Heart left ventricle (tissue), 16 donors: Measurements from ENCODE around the gene SMC6. TPM values are rescaled to one million over a fixed set of nuclear protein-coding genes. Genes with fewer than 3 reads are reported as not detected.
A peak's percentile ranks its signal among the peaks of the same experiment; 100 is the strongest.

Experiments
- ATAC-seq, 4 donors: fragments of 200-7000 bp; cut with Tn5 transposase; one replicate each; pipeline ENCODE4 v1.9.1; 2020 to 2022; ENCODE audit warnings: moderate library complexity in 4 of 4, mild to moderate bottlenecking in 3 of 4, moderate number of reproducible peaks in 1 of 4
- DNase-seq, 5 donors: peaks; one replicate each; pipeline ENCODE4 v3.0.0-alpha.2; 2020
- H3K27ac ChIP-seq, 12 donors: fragments of 200-600 bp; sonication (generic) in 4 of 12; one replicate each; pipeline versions ENCODE4 v1.5.0 to v1.8.0; 2016 to 2022; ENCODE audit warnings: mild to moderate bottlenecking in 2 of 12
- H3K27me3 ChIP-seq, 9 donors: fragments of 200-600 bp; sonication (generic) in 2 of 9; one replicate each; pipeline versions ENCODE4 v1.5.1 to v1.8.0; 2016 to 2022; ENCODE audit warnings: mild to moderate bottlenecking in 3 of 9
- H3K36me3 ChIP-seq, 9 donors: fragments of 200-600 bp; sonication (generic) in 2 of 9; one replicate each; pipeline versions ENCODE4 v1.5.0 to v1.8.0; 2018 to 2022; ENCODE audit warnings: mild to moderate bottlenecking in 2 of 9
- H3K4me1 ChIP-seq, 12 donors: fragments of 200-600 bp; sonication (generic) in 4 of 12; one replicate each; pipeline versions ENCODE4 v1.5.0 to v1.8.0; 2016 to 2022; ENCODE audit warnings: mild to moderate bottlenecking in 3 of 12
- H3K4me3 ChIP-seq, 12 donors: fragments of 200-600 bp; sonication (generic) in 4 of 12; one replicate each; pipeline versions ENCODE4 v1.5.0 to v1.8.0; 2017 to 2022; ENCODE audit warnings: mild to moderate bottlenecking in 9 of 12, moderate library complexity in 4 of 12
- H3K9me3 ChIP-seq, 12 donors: fragments of 200-600 bp; sonication (generic) in 4 of 12; one replicate each; pipeline versions ENCODE4 v1.5.0 to v1.8.0; 2016 to 2022; ENCODE audit warnings: mild to moderate bottlenecking in 1 of 12
- POLR2A ChIP-seq, 2 donors: fragments of 450-650 bp; IDR thresholded peaks; one replicate each; pipeline ENCODE4 v1.6.1; 2017; ENCODE audit warnings: antibody characterized with exemption in 2 of 2, mild to moderate bottlenecking in 2 of 2, moderate library complexity in 2 of 2
- WGBS, 4 donors: extraction: QIAGEN DNeasy Blood & Tissue Kit in 2 of 4; methylation state at CpG; one replicate each; pipeline versions ENCODE4 v1.1.5 to v1.1.7; 2013 to 2018; 5-methylcytosine and 5-hydroxymethylcytosine counted together
- intact Hi-C, 10 donors: fragments of 100-400 bp; cut with DNase I; formaldehyde crosslinking; loops; one replicate each; pipeline versions ENCODE4 v1.11.1 to v1.14.2; 2022
- polyA plus RNA-seq, 2 donors: library from polyadenylated mRNA; stranded (reverse); fragments of 200-250 nt; gene quantifications; one replicate each; pipeline ENCODE4 v1.2.3, GENCODE V29; 2013
- total RNA-seq, 9 donors: library from RNA; depleted of rRNA in 2 of 9; stranded (reverse); fragments of >200 nt in 2 of 9; fragmentation: NEBNext Ultra II Directional in 3 of 9; extraction: Animal tissue kit (Norgen Biotek cat#: 25700) in 3 of 9; gene quantifications; one replicate each; pipeline versions ENCODE4 v1.1.0 to v1.2.4, GENCODE V29; 2016 to 2023
- TF ChIP-seq, protein P1 (sequence below), 12 donors: fragments of 200-600 bp; sonication (generic) in 4 of 12; IDR thresholded peaks; one replicate each; pipeline versions ENCODE4 v1.5.0 to v1.8.0; 2018 to 2022; ENCODE audit warnings: antibody characterized with exemption in 12 of 12, mild to moderate bottlenecking in 5 of 12
- donor health status: ischemic (EF 13 %, LVEDD 7.1; RV severe dilation, severe dysfunction).
- donor health status: healthy with polysubstance abuse.
- donor health status: DM: no; HTN: yes; CAD: no.
- donor health status: DM: no; HTN: no; CAD: no.
- donor health status: ischemic (EF 25% LVEDD 6.9; RV normal size, moderate dysfunction).
- donor health status: ischemic (EF 25% LVEDD 5.7; RV mildly dilated, moderate dysfunction).
- donor health status: healthy.
- donor health status: DM: yes; HTN: yes; CAD: no.
- donor health status: ischemic (EF 35%, LVEDD 5.7; RV mildly dilated, moderate dysfunction).
- donor health status: nonischemic (EF 11% LVEDD 7.7; RV severe dilation, severe dysfunction).
- donor health status: DM: yes; HTN: yes; CAD: no.
- donor health status: PGD.
- donor health status: ischemic (EF 29% LVEDD 5.4; RV normal size, mild dysfunction).
- donor health status: nonischemic (EF 23%, LVEDD 6.1; RV moderate dilation, normal function).

SMC6 gene
- total and polyA plus RNA-seq, 11 donors, result 5.9 to 14.7 (median 12.2) TPM

DNA sequence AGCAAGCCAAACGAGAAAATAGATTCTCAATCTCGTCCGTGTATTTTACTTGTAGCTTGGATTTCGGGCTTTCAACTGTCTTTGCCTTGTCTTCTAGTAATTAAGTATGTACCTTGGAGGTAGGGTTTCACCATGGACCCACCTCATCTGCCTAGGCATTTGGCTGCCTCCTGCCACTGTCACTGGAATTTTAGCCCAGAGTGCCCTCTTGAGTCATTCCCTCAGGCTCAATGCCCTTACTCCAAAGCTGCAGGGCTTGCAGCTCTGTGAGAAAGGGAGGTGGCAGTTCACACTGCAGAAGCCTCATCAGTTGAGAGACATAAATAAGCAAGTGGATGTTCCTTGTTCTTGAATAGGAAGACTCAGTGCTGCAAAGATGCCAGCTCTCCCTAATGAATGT lies 123.5 kb downstream of the SMC6 start:
- peaks cover 0 to 8% (median 0%) of the 10 kb centered on the region in 12 donors for H3K4me1 ChIP-seq
- H3K9me3 ChIP-seq, result peaks cover 0 to 13% (median 0%) of the 10 kb centered on the region in 12 donors
- no peaks in the 10 kb centered on the region for H3K27me3 ChIP-seq
- 92 to 95% (median 94%) methylated on average over 4 of the region's 4 CpGs for WGBS, 4 donors
- intact Hi-C loops, result no loop called here
- ATAC-seq (no peak), DNase-seq (no peak)
- H3K36me3 ChIP-seq, result no peaks in the 10 kb centered on the region
- TF ChIP-seq, protein P1, sequence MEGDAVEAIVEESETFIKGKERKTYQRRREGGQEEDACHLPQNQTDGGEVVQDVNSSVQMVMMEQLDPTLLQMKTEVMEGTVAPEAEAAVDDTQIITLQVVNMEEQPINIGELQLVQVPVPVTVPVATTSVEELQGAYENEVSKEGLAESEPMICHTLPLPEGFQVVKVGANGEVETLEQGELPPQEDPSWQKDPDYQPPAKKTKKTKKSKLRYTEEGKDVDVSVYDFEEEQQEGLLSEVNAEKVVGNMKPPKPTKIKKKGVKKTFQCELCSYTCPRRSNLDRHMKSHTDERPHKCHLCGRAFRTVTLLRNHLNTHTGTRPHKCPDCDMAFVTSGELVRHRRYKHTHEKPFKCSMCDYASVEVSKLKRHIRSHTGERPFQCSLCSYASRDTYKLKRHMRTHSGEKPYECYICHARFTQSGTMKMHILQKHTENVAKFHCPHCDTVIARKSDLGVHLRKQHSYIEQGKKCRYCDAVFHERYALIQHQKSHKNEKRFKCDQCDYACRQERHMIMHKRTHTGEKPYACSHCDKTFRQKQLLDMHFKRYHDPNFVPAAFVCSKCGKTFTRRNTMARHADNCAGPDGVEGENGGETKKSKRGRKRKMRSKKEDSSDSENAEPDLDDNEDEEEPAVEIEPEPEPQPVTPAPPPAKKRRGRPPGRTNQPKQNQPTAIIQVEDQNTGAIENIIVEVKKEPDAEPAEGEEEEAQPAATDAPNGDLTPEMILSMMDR (IDR thresholded peaks at IDR 0.05), result no peak
- TF ChIP-seq POLR2A (IDR thresholded peaks at IDR 0.05), result no peak
- H3K27ac ChIP-seq, result no peak overlapping the region
- H3K4me3 ChIP-seq, result no peak overlapping the region

DNA sequence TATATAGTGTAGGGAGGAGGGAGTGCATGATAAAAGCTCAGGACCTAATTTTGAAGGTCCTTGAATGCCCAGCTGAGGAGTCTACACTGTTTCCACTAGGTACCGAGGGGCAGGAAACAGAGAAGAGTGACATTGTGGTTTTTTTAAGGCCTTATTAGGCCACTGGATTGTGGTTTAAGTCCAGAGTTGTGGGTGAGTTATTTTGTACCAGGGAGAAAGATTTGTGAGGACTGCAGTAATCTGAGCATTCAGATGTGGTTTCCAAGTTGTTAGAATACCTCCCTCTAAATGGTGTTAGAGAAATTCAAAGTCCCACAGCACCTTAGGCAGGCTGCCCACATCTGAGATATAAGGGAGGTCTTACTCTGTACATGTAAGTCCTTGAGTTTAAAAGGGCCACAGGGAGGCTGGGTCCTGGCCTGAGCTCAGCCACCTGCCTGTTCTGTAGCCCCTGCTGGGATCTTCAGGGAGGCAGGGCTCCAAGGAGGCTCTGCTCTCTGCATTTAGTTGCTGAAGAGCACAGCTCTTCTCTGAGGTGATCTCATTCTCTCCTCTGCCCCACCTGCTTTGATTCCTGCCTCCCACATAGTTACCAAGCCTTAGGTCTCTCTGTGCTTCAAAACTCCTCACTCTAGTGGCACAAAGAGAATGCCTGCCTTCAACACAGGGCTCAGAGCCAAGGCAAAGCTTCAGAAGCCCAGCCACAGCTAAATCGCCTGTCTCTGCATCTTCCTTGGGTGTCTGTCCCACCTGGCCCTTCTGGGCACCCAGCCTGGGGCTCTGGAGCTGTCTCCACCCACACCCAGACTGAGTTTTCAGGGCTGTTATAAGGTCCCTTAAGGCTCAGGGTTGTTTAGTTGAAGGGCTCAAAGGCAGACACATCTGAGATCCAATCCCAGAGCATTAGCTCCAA lies 125.0 kb downstream of the SMC6 start:
- Histone ChIP-seq H3K27me3 (no peaks in the 10 kb centered on the region), H3K36me3 (no peaks in the 10 kb centered on the region), H3K4me3 (no peak overlapping the region), H3K27ac (no peak overlapping the region), H3K9me3 (peaks cover 0 to 13% (median 0%) of the 10 kb centered on the region in 12 donors), H3K4me1 (peaks cover 0 to 8% (median 0%) of the 10 kb centered on the region in 12 donors)
- peak in 2 of 4 donors; percentile 21 to 28 for ATAC-seq
- TF ChIP-seq, protein P1 (IDR thresholded peaks at IDR 0.05), result no peak
- no peak for TF ChIP-seq POLR2A (IDR thresholded peaks at IDR 0.05)
- no peak for DNase-seq
- WGBS, 4 donors, result 52 to 65% (median 54%) methylated on average over 2 of the region's 2 CpGs
- intact Hi-C loops, result no loop called here

DNA sequence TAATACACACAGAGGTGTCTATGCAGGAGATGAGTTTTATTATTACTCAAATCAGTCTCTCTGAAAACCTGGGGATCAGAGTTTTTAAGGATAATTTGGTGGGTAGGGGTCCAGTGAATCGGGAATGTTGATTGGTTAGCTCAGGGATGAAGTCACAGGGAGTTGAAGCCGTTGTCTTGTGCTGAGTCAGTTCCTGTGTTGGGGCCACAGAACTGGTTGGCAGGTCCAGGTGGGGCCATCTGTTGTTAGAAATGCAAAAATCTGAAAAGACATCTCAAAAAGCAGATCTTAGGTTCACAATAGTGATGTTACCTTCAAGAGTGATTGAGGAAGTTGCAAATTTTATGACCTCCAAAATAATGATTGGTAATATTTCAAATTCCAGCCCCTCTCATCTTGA lies 126.2 kb downstream of the SMC6 start:
- Histone ChIP-seq H3K9me3 (peaks cover 0 to 13% (median 0%) of the 10 kb centered on the region in 12 donors), H3K4me1 (peaks cover 0 to 10% (median 0%) of the 10 kb centered on the region in 12 donors), H3K27me3 (no peaks in the 10 kb centered on the region), H3K27ac (no peak overlapping the region), H3K4me3 (no peak overlapping the region), H3K36me3 (no peaks in the 10 kb centered on the region)
- no peak for ATAC-seq
- 50 to 63% (median 55%) methylated on average over 2 of the region's 2 CpGs for WGBS, 4 donors
- no peak for TF ChIP-seq POLR2A (IDR thresholded peaks at IDR 0.05)
- TF ChIP-seq, protein P1 (IDR thresholded peaks at IDR 0.05), result no peak
- intact Hi-C loops, result no loop called here
- DNase-seq, result no peak

DNA sequence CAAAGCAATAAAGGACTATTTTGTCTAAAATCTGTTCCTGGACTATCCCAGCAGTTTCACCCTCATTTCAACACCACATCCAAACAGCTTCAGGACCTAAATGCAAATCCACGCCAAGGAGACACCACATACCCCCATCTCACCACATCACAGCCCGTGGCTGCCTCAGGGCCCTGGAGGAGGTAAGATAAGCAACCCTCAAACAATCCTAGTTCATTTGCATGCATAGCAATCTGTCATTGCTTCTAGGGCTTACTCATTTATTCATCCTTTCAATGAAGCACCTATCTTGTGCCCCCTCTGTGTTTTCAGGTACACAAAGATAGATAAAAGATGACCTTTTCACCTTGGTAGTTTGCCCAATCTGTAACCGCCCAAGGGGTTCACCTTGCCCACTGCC lies 126.6 kb downstream of the SMC6 start:
- TF ChIP-seq, protein P1 (IDR thresholded peaks at IDR 0.05), result no peak
- TF ChIP-seq POLR2A (IDR thresholded peaks at IDR 0.05), result no peak
- Histone ChIP-seq H3K27me3 (no peaks in the 10 kb centered on the region), H3K4me1 (peaks cover 0 to 10% (median 0%) of the 10 kb centered on the region in 12 donors), H3K27ac (no peak overlapping the region), H3K36me3 (no peaks in the 10 kb centered on the region), H3K9me3 (peaks cover 0 to 13% (median 0%) of the 10 kb centered on the region in 12 donors), H3K4me3 (no peak overlapping the region)
- intact Hi-C loops, result no loop called here
- ATAC-seq (no peak), DNase-seq (no peak)
- WGBS, 4 donors, result 67 to 74% (median 72%) methylated on average over 3 of the region's 3 CpGs
